Femur (tissue), 1 donor: ENCODE data around the gene PPP2R1A.
"Not testable (repeated sequence)": the region's sequence is repeated elsewhere in the genome, so short reads cannot be mapped to it uniquely, and the experiment has no call there.

Experiments used
- DNase-seq: peaks from one replicate; pipeline ENCODE4 v3.0.0-alpha.2; 2017

The PPP2R1A gene

GRCh38 chr19:52200755-52201391 is 11.0 kb downstream of the PPP2R1A start:
- DNase-seq, result not testable (repeated sequence)

- no peak for DNase-seq
Measured at GRCh38 chr19:52206481-52206880, 16.6 kb downstream of the PPP2R1A start.

- DNase-seq, result no peak
Measured at GRCh38 chr19:52211203-52211602, 21.4 kb downstream of the PPP2R1A start.

- DNase-seq, result no peak
Measured at GRCh38 chr19:52211926-52212571, 22.2 kb downstream of the PPP2R1A start.

- DNase-seq, result no peak
Measured at GRCh38 chr19:52212572-52213255, 22.9 kb downstream of the PPP2R1A start.

- no peak for DNase-seq
Measured at GRCh38 chr19:52214241-52214640, 24.4 kb downstream of the PPP2R1A start.

- no peak for DNase-seq
Measured at GRCh38 chr19:52216401-52216800, 26.5 kb downstream of the PPP2R1A start.

GRCh38 chr19:52217576-52217975 is 27.7 kb downstream of the PPP2R1A start:
- no peak for DNase-seq

GRCh38 chr19:52219611-52220010 is 29.8 kb downstream of the PPP2R1A start:
- peak; percentile 69 for DNase-seq

GRCh38 chr19:52221031-52221430 is 31.2 kb downstream of the PPP2R1A start:
- no peak for DNase-seq

GRCh38 chr19:52221831-52222375 is 32.1 kb downstream of the PPP2R1A start:
- DNase-seq, result no peak

- DNase-seq, result no peak
Measured at GRCh38 chr19:52224211-52224610, 34.4 kb downstream of the PPP2R1A start.

GRCh38 chr19:52226652-52227051 is 36.8 kb downstream of the PPP2R1A start:
- DNase-seq, result no peak

GRCh38 chr19:52227196-52227940 is 37.5 kb downstream of the PPP2R1A start:
- DNase-seq, result no peak

- DNase-seq, result no peak
Measured at GRCh38 chr19:52227980-52228379, 38.1 kb downstream of the PPP2R1A start.

- DNase-seq, result no peak
Measured at GRCh38 chr19:52229524-52229923, 39.7 kb downstream of the PPP2R1A start.

GRCh38 chr19:52230685-52231084 is 40.8 kb downstream of the PPP2R1A start:
- DNase-seq, result no peak

- no peak for DNase-seq
Measured at GRCh38 chr19:52231154-52231910, 41.5 kb downstream of the PPP2R1A start.

- DNase-seq, result no peak
Measured at GRCh38 chr19:52234406-52234805, 44.6 kb downstream of the PPP2R1A start.

GRCh38 chr19:52237197-52237596 is 47.3 kb downstream of the PPP2R1A start:
- DNase-seq, result no peak

GRCh38 chr19:52237771-52238400 is 48.0 kb downstream of the PPP2R1A start:
- peak; percentile 73 for DNase-seq

GRCh38 chr19:52244021-52244420 is 54.2 kb downstream of the PPP2R1A start:
- DNase-seq, result no peak
